NCI-H2107 treated with DMSO at 0.1 percent for 48 hours (cell line): ENCODE results near the gene BMS1.
A peak's percentile ranks its signal among the peaks of the same experiment; 100 is the strongest.
"Not testable (repeated sequence)": the region's sequence is repeated elsewhere in the genome, so short reads cannot be mapped to it uniquely, and the experiment has no call there.

ENCODE experiments used
- DNase-seq: peaks from one replicate; lab custom pipeline; 2025; ENCODE audit not compliant: unreplicated experiment; lab: John Stamatoyannopoulos, UW

The BMS1 gene, protein sequence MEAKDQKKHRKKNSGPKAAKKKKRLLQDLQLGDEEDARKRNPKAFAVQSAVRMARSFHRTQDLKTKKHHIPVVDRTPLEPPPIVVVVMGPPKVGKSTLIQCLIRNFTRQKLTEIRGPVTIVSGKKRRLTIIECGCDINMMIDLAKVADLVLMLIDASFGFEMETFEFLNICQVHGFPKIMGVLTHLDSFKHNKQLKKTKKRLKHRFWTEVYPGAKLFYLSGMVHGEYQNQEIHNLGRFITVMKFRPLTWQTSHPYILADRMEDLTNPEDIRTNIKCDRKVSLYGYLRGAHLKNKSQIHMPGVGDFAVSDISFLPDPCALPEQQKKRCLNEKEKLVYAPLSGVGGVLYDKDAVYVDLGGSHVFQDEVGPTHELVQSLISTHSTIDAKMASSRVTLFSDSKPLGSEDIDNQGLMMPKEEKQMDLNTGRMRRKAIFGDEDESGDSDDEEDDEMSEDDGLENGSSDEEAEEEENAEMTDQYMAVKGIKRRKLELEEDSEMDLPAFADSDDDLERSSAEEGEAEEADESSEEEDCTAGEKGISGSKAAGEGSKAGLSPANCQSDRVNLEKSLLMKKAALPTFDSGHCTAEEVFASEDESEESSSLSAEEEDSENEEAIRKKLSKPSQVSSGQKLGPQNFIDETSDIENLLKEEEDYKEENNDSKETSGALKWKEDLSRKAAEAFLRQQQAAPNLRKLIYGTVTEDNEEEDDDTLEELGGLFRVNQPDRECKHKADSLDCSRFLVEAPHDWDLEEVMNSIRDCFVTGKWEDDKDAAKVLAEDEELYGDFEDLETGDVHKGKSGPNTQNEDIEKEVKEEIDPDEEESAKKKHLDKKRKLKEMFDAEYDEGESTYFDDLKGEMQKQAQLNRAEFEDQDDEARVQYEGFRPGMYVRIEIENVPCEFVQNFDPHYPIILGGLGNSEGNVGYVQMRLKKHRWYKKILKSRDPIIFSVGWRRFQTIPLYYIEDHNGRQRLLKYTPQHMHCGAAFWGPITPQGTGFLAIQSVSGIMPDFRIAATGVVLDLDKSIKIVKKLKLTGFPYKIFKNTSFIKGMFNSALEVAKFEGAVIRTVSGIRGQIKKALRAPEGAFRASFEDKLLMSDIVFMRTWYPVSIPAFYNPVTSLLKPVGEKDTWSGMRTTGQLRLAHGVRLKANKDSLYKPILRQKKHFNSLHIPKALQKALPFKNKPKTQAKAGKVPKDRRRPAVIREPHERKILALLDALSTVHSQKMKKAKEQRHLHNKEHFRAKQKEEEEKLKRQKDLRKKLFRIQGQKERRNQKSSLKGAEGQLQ

DNA sequence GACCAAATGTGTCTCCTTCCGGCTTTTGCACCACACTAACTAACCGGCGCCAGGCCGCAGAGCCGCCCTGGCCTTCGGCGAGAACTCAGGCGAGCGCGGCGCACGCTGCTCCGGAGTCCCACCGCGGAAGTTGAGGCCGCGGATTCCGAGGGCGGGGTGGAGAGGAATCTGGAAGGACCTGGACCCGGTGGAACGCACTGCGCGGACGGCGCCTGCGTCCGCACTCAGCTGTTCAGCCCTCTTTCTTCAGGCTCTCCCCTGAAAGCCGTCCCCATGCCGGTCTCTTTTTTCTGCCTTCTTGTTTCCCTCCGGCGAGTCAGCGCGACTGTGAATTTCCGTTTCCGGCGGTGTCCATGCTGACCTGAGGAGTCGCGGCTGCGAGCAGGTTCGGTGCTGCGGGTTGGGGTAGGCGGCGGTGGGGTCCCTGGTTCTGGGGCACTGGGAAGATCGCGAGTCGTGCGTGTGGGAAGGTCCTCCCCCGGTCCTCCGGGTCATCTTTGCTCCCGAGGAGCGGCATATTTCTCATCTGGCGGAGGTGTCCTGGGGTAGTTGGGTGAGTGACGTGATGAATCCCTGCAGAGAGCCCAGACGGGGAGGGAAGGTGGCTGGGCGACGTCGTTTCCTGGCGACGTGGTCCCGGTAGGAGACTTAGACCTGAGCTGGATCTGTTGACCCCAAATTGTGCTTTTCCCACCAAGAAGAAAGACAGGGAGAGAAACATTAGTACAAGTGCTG lies at the start of gene BMS1:
BMS1 (plus strand) TSS at position 350 of the 735 bp plus-strand sequence. CDS start 1,600 bp downstream, outside the sequence.
- peak; percentile 73 for DNase-seq

DNA sequence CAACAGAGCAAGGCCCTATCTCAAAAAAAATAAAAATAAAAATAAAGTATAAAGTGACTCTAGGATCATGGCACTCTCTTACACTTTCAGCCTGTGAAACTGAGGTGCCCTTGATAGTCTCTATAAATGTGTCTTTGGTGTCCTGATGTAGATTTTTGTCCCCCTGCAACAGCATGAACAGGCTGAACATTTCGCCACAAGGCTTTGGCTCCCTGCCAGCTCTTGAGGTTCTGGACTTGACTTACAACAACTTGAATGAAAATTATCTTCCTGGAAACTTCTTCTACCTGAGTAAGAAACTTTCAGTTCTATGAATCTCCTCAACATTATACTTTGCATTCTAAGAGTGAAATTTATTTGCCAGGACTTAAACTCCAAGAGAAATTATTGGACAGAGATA lies 48.1 kb upstream of the BMS1 start:
- no peak for DNase-seq

DNA sequence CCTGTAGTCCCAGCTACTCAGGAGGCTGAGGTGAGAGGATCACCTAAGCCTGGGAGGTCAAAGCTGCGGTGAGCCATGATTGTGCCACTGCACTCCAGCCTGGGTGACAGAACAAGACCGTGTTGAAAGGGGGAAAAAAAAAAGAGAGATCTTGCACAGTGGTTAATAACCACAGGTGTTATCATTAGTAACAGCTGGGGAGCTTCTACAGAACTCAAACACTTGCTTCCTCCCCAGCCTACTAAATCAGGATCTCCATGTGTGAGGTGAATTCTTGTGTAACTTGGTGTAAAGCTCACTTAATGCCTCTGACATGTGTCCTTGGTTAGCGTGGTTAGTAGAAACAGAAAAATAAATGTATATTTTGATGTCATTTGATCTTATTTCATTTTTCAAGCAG lies 43.9 kb upstream of the BMS1 start:
- DNase-seq, result no peak

DNA sequence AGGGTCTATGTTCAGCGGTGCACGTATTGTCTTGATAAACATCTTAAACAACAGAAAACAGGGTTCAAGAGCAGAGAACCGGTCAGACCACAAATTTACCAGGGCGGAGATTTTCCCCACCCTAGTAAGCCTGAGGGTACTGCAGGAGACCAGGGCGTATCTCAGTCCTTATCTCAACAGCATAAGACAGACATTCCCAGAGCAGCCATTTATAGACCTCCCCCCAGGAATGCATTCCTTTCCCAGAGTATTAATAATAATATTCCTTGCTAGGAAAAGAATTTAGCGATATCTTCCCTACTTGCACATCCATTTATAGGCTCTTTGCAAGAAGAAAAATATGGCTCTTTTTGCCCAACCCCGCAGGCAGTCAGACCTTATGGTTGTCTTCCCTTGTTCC lies 41.1 kb upstream of the BMS1 start:
- not testable (repeated sequence) for DNase-seq

DNA sequence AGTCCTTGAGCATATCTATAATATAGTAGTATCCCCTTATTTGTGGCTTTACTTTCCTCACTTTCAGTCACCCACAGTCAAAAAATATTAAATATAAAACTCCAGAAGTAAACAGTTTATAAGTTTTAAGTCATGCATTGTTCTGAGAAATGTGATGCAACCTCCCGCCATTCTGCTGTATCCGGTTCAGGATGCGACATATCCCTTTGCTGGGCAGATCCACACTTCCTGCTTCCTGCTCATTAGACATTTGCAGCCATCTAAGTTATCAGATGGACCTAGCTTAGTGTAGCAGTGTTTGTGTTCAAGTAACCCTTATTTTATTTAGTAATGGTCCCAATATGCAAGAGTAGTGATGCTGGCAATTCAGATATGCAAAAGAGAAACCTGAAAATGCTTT lies 38.9 kb upstream of the BMS1 start:
- DNase-seq, result no peak

DNA sequence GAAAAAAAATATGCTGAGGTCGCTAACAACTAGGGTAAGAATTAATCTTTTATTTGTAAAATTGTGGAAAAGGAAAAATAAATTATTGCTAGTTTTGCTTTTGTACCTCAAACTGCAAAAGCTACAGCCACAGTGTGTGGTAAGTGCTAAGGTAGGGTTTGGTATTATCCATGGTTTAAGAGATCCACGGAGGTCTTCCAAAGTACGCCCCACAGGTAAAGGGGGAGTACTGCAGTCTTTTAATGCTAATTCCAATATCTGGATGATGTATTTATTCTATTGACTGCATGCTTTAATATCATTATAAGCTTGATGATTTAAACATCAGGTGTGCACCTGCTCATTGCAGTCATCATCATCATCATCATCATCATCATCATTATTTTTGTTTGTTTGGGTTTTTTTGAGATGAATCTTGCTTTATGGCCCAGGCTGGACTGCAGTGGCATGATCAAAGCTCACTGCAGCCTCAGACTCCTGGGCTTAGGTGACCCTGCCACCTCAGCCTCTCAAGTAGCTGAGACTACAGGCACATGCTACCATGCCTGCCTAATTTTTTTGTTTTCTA lies 38.4 kb upstream of the BMS1 start:
- no peak for DNase-seq

DNA sequence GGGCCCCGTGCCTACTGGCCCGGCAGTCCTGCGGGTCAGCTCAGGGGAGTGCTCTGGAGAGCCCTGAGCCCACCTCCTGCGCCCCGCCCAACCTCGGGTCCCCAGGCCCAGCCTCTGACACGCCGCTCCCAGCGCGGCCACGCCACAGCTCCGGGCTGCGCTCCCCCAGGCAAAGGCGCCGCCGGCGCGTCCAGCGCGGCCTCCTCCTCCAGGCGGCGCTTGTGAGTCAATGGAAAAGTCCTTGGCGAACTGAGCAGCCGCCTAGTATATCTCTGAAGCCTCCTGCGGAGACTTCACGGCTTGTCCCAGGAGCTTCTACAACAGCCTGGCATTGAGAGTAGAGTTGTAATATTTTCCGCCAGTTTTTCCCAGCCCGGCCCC lies 29.5 kb upstream of the BMS1 start:
- DNase-seq, result no peak

DNA sequence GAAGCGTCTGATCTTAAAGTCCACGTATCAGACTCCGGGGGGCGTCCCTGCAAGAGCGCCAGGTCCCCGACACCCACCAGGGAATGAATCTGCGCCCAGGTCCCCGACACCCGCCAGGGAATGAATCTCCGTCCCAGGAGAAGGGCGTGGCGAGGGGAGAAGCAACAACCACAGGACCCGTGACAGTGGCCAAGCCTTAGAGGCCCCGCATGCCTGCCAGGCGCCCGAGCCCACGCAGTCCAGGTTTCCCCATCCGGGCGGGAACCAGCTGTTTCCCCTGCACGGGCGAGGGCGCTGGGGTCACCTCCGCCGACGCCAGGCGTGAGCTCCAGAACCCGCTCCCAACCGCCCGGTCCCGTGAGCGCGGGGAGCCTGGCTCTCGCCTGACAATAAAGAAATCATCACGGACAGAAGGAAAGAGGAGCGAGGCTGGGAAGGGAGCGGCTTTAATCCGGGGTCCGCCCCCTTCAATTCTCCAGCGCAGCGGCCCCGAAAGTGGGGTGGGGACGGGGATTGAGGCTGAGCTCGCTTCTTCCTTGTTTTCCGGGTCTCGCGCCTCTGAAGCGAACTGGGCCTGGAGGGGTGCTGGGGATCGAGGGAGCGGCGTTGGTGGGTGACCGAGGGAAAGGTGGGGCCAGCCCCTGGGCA lies 29.0 kb upstream of the BMS1 start:
- DNase-seq, result no peak

DNA sequence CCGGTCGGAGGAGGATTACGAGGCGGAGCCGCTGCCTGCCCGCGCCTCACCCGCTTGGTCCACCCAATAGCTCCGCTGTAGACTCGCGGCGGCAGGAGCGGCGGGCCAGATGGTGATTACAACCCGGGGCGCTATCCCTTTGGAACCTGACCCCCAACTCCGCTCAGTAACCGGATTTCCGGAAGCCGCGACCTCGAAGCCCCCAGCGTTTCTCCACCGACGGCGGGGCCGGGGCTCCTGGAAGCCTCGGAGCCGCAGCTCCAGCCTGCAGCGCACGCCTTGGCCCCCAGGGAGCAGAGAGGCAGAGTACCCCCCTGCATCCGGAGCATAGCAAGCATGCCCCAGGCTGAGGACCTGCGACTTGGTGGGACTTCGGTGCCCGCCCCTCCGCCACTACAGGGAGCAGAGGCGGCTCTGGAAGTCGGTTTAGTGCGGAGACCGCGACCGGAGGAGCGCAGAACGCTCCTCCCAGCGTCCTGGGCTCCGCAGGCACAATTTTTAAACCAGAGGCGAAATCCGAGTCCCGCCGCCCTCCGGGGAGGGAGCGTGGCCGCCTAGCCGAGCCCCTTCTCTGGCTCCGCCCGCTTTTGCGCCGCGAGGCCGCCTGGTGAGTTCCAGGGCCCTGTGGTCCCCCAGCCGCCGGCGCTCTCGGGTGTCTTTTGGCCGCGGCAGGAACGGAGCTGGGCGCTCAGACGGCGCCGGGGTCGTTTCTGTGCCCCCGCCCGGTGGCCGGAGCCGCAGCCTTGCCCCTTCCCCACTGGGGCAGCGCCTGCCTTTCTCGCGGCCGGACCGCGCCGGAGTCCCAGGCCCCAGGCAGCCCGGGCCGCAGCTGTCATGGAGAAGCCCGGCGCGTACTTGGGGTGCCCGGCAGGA lies 28.2 kb upstream of the BMS1 start:
- no peak for DNase-seq

DNA sequence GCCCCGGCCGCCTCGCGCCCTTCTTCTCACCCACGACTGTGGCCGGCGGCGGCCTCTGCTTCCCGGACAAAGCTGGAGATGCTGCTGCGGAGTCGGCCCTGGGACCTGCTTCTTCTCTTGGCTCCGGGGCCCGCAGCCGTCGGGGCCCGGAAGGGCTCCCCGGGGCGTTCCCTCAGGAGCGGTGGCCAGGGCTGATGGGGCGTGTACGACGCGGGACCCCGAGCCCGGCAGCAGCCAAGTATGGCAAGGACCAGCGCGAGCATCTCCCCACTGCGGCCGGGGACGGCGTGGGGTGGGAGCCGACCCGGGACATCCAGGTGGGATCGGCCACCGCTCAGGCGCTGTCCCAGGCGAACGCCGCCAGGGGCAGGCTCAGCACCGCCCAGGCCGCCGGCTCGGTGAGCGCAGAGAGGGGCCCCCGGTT lies 27.6 kb upstream of the BMS1 start:
- no peak for DNase-seq

DNA sequence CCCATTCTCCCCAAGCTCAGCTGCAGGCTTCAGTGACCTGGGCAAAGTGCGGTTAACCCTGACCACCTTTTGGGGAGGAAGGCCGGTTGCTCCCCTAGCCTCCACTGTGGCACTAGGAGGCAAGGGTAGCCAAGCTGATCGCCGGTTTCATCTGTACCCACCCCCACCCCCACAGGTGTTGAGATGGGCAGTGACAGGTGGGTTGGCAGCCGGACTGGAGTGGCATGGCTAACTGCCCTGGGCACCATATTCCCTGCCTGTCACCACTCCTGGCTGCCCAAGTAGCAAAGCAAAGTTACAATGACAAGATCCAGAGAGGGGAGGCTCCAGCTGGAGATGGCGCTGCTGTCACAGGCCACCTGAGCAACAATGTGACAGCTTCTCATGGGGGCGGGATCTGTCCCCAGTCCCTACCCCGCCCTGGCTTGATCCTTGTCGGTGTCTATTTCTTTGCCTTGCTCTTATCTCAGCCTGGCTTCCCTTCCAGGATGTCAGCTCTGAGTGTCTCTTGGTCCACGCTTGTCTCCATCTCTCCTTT lies 27.0 kb upstream of the BMS1 start:
- DNase-seq, result no peak

DNA sequence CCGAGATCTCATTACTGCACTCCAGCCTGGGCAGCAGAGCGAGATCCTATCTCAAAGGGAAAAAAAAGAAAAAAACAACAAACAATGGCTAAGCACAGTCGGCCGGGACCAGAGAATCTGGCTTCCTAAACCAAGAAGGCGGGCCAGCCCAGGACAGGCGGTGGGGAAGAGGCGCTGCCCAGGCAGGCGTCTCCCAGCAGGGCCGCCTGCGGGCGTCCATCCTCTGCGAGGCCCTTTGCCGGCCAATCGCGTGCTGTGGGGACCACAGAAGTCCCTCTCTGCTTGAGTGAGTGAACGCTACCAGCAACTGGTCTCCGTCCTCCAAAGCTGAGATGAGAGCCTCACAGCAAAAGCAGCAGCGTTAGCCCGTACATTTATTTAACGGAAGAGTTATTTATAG lies 14.7 kb upstream of the BMS1 start:
- DNase-seq, result no peak

DNA sequence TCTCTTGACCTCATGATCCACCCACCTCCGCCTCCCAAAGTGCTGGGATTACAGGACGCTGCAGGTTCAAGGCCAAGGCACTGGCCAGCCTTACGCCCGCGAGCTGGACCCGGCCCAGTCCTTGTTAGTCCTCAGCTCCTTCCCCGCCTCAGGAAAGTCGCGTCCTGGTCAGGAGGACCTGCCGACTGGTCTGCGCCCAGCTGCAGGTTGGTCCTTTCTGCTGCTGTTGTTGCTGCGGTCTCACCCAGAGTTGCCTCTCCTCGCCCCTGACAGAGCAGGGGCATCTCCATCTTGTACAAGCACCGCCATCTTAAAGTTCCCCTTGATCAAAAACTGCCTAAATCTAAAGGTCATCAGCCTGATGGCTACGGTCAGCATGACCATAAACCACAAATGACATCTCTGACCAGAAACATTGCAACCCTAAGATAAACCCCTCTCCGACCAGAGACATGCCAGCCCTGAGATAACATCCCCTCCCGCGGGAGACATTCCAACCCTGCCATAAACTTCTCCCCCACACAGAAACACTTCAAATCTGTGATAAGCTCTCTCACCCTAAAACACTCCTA lies 13.9 kb upstream of the BMS1 start:
- no peak for DNase-seq

DNA sequence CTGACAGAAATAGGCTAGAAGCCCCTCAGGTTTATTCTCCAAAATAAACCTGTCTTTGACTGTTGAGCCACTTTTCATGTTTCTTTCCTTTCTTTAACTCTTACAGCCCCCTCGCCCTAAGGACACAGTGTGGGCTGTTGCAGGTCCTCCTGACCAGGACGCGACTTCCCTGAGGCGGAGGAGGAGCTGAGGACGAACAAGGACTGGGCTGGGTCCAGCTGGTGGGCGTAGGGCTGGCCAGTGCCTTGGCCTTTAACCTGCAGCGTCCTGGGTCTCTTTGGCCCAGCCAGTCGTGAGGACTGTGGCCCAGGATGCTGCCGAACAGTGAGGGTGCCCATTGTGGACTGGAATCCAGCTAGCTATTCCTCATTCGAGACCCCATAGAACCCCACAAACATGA lies 13.4 kb upstream of the BMS1 start:
- no peak for DNase-seq

DNA sequence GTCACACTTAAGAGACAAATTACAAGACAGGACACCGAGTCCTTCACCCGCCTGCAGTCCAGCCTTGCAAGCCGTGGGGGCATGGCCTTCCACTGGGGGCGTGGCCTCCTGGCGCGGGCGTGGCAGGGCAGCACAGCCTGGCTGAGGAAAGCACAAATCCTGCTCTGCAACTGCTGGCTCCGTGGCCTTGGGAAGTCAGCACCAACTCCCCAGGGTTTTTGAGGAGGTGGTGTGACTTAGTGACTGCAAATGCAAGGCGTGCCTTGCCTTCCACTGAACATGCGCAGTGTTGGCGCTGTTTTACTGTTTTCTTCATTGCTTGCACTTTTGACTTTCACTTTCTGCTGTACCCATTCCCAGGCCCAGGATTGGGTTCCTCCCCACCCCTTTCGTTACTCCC lies 12.9 kb upstream of the BMS1 start:
- no peak for DNase-seq

DNA sequence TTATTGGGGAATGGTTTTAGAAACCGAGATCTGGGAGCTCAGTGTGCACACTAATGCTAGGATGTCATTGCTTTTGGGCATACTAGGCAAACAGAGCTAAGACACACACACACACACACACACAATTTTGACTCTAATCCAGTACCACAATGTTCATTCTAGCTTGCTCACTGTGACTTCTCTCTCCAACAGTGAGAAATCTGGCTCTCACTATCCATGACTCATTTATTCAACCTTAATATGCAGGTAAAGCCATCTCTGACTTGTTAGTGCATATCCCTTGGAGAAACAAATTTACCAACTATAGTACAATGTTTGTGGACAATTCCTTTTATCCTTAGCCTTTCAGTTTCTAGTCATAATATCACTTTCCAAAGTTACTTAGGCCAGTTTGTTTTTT lies 5.9 kb upstream of the BMS1 start:
- no peak for DNase-seq

DNA sequence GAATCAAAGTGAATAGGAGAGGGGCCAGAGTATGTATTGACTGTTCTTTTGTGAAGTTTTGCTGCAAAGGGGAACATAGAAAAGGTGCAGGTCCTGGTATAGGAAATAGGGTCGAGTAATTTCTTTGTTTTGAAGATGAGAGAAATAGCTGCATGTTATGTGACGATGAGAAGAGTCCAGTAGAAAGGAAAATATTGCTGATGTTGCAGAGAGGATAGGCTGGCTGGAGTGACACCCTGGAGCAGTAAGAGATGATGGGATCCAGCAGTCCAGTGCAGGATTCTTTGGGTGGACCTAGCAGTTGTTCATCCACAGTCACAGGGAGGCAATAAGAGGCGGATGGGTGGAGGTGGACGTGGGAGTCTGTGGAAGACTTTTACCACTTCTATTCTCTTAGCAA lies 2.1 kb upstream of the BMS1 start:
- no peak for DNase-seq

DNA sequence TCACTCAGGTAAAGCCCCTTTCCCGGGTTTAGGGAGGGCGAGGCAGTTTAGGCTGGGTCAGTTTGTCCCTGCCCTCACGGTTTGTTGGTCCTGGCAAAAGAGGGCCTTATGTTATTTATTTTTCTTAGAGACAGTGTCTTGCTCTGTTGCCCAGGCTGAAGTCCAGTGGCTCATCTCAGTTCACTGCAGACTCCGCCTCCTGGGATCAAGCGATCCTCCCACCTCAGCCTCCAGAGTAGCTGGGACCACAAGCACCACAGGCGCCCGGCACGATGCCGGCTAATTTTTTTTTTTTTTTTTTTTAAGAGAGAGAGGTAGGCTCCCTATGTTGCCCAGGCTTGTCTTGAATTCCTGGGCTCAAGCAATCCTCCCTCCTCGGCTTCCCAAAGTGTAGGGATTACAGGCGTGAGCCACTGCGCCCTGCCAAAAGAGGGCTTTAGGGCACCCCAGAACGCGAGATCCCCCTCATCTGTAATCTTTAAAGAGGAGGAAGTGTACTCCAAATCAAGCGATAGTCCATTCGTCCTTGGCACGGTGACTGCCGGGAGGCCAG lies 626 bp upstream of the BMS1 start:
- DNase-seq, result no peak
